ENCODE results near the gene DNAJB13.

The DNAJB13 gene

GRCh38 chr11:73951797-73952196, 971 bp downstream of the DNAJB13 start:
- DNase-seq: no peak

- DNase-seq: no peak
These were observed 6.2 kb downstream of the DNAJB13 start for GRCh38 chr11:73956876-73957653.

GRCh38 chr11:73957654-73958361, 7.0 kb downstream of the DNAJB13 start:
- DNase-seq: no peak

GRCh38 chr11:73958521-73959141, 7.8 kb downstream of the DNAJB13 start:
- no peak for DNase-seq

GRCh38 chr11:73961321-73961720, 10.5 kb downstream of the DNAJB13 start:
- DNase-seq: no peak

- no peak for DNase-seq
These were observed 11.4 kb downstream of the DNAJB13 start for GRCh38 chr11:73962101-73962705.

GRCh38 chr11:73963861-73964260, 13.0 kb downstream of the DNAJB13 start:
- no peak for DNase-seq

GRCh38 chr11:73965076-73965763, 14.4 kb downstream of the DNAJB13 start:
- no peak for DNase-seq

GRCh38 chr11:73965764-73966121, 14.9 kb downstream of the DNAJB13 start:
- DNase-seq: no peak

GRCh38 chr11:73968356-73968966, 17.6 kb downstream of the DNAJB13 start:
- no peak for DNase-seq

- no peak for DNase-seq
These were observed 18.3 kb downstream of the DNAJB13 start for GRCh38 chr11:73969091-73969490.

GRCh38 chr11:73969991-73970800, 19.4 kb downstream of the DNAJB13 start:
- DNase-seq: peak in 1 of 2 experiments; percentile 36

GRCh38 chr11:73971175-73971719, 20.4 kb downstream of the DNAJB13 start:
- DNase-seq: peak in 1 of 2 experiments; percentile 46

GRCh38 chr11:73972187-73972586, 21.4 kb downstream of the DNAJB13 start:
- DNase-seq: no peak

GRCh38 chr11:73972620-73973449, 22.0 kb downstream of the DNAJB13 start:
- DNase-seq: no peak

- no peak for DNase-seq
These were observed 24.0 kb downstream of the DNAJB13 start for GRCh38 chr11:73974604-73975478.

- no peak for DNase-seq
These were observed 24.6 kb downstream of the DNAJB13 start for GRCh38 chr11:73975479-73975757.

GRCh38 chr11:73976451-73977151, 25.8 kb downstream of the DNAJB13 start:
- DNase-seq: no peak
